ENCODE measurements around the gene CHRM1. TPM values are rescaled to one million over a fixed set of nuclear protein-coding genes. Genes with fewer than 3 reads are reported as not detected.

CHRM1 gene
- total and polyA plus RNA-seq, 5 donors = 0.07 to 0.24 (median 0.09) TPM; not detected in 2

DNA sequence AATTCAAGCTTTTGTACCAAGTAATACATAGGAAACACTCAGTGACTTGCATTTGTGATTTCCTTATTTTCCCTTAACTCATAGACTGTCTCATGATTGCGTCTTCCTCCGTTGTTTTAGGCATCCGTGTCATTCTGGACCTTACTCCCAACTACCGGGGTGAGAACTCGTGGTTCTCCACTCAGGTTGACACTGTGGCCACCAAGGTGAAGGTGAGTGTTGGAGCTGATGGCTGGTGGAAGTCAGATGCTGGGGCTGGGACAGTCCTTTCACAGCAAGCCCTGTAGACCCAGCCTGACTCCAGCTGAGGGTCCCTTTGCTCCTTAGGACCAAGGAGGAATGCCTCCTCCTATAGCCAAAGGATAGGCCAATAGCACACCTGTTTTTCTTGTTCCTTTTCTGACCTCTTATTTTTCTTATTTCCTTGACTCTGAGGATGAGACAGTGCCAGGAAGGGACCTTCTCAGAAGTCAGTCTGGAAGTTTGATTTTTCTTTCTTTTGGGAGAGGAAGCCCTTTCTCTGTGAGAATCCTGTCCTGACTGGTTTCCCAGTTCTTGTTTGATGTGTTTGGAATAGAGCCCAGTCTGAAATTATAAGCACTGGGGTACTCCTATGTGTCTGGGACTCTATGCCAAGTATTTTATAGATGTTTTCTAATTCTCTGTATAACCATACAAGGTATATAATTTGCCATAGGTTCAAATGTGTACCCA, 38.2 kb downstream of the CHRM1 start:
- Histone ChIP-seq H3K4me1 (ENCODE audit: control insufficient read depth, insufficient read depth, low read length) (peaks cover 11% of the 10 kb centered on the region), H3K27me3 (ENCODE audit: control insufficient read depth, insufficient read depth) (no peaks in the 10 kb centered on the region), H3K4me3 (ENCODE audit: low read length) (peak overlapping the region; percentile 69), H3K9me3 (ENCODE audit: control insufficient read depth, low read length) (no peaks in the 10 kb centered on the region), H3K27ac (ENCODE audit: low read length) (no peak overlapping the region)
- intact Hi-C loops (cut with DNase I) = no loop called here
- no peak for DNase-seq
- ATAC-seq = no peak
- 54% methylated on average over 5 of the region's 5 CpGs for WGBS

DNA sequence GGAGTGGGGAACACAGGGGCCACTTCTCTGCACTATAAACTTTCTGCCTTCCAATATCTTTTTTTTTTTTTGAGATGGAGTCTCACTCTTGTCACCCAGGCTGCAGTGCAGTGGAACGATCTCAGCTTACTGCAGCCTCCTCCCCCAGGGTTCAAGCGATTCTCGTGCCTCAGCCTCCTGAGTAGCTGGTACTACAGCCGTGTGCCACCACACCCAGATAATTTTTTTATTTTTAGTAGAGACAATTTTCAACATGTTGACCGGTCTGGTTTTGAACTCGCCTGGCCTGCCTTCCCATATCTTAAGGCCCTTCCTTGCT, 38.8 kb downstream of the CHRM1 start:
- peaks cover 11% of the 10 kb centered on the region for H3K4me1 ChIP-seq (ENCODE audit: control insufficient read depth, insufficient read depth, low read length)

GRCh38 chr11:62881579-62882430, 39.4 kb downstream of the CHRM1 start:
- Histone ChIP-seq H3K4me3 (ENCODE audit: low read length) (peak overlapping the region; percentile 69), H3K9me3 (ENCODE audit: control insufficient read depth, low read length) (no peaks in the 10 kb centered on the region), H3K4me1 (ENCODE audit: control insufficient read depth, insufficient read depth, low read length) (peaks cover 11% of the 10 kb centered on the region), H3K27ac (ENCODE audit: low read length) (peak overlapping the region; percentile 95), H3K27me3 (ENCODE audit: control insufficient read depth, insufficient read depth) (no peaks in the 10 kb centered on the region)
- intact Hi-C loops (cut with DNase I) = no loop called here
- peak; percentile 95 to 96 (median 95) for DNase-seq
- peak; percentile 73 to 85 for ATAC-seq
- WGBS = 3% methylated on average over 21 of the region's 21 CpGs

More for the DNA sequence above, 38.8 kb downstream of the CHRM1 start:
- peak overlapping the region; percentile 69 for H3K4me3 ChIP-seq (ENCODE audit: low read length)
- intact Hi-C loops (cut with DNase I) = no loop called here
- H3K9me3 ChIP-seq (ENCODE audit: control insufficient read depth, low read length) = no peaks in the 10 kb centered on the region
- ATAC-seq (no peak), DNase-seq (no peak)
- WGBS = 28% methylated on average over 6 of the region's 6 CpGs
- no peaks in the 10 kb centered on the region for H3K27me3 ChIP-seq (ENCODE audit: control insufficient read depth, insufficient read depth)
- H3K27ac ChIP-seq (ENCODE audit: low read length) = no peak overlapping the region

GRCh38 chr11:62880803-62881578, 40.2 kb downstream of the CHRM1 start, which contains the start of gene SLC3A2:
TSS of gene SLC3A2 (plus strand) at chr11:62880896. CDS start at chr11:62881024, 128 bp downstream.
- H3K27me3 ChIP-seq (ENCODE audit: control insufficient read depth, insufficient read depth) = no peaks in the 10 kb centered on the region
- H3K4me1 ChIP-seq (ENCODE audit: control insufficient read depth, insufficient read depth, low read length) = peaks cover 11% of the 10 kb centered on the region
- DNase-seq = peak; percentile 90 to 97 (median 95)
- H3K4me3 ChIP-seq (ENCODE audit: low read length) = peak within 1 kb of the TSS; percentile 69
- peak; percentile 94 for ATAC-seq
- intact Hi-C loops (cut with DNase I) = no loop called here
- H3K9me3 ChIP-seq (ENCODE audit: control insufficient read depth, low read length) = no peaks in the 10 kb centered on the region
- H3K27ac ChIP-seq (ENCODE audit: low read length) = peak within 1 kb of the TSS; percentile 95
- WGBS = under 1% methylated on average over 69 of the region's 69 CpGs

GRCh38 chr11:62880231-62880802, 40.8 kb downstream of the CHRM1 start:
- Histone ChIP-seq H3K4me3 (ENCODE audit: low read length) (peak overlapping the region; percentile 69), H3K9me3 (ENCODE audit: control insufficient read depth, low read length) (no peaks in the 10 kb centered on the region), H3K27ac (ENCODE audit: low read length) (peak overlapping the region; percentile 95), H3K4me1 (ENCODE audit: control insufficient read depth, insufficient read depth, low read length) (peaks cover 11% of the 10 kb centered on the region), H3K27me3 (ENCODE audit: control insufficient read depth, insufficient read depth) (no peaks in the 10 kb centered on the region)
- DNase-seq = peak in 1 of 3 donors; percentile 72
- peak; percentile 34 to 36 for ATAC-seq
- under 1% methylated on average over 16 of the region's 16 CpGs for WGBS
- intact Hi-C loops (cut with DNase I) = no loop called here

DNA sequence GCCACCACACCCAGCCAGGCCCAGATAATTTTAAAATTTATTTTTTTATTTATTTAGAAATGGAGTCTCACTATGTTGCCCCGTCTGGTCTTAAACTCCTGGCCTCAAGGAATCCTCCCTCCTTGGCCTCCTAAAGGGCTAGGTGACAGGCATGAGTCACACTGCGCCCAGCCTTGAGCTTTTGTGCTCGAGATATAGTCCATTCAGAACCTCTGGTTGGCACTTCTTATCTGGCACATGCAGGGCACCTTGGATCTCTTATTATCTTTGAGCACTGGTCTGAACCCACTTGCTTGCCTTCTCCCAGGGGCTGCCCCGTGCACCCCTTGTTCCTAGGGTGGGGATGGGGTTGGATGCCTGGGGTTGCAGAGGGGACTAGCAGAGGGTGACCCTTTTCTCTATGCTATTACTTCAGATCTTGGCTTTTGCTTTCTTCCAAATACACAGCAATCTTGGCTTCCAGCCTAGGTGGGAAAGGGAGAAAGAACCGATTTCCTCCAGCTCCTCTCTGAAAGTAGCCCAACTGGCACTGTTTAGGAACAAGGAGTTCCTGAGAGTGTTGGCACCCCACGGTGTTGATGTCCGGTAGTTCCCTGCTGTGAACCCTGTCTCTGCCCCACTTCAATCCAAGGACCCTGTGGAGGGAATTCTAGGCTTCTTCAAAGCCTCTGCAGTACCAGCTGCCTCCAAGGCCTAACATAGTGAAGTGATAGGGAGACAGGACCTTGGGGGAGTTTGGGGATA, 41.8 kb downstream of the CHRM1 start:
- Histone ChIP-seq H3K27ac (ENCODE audit: low read length) (peak overlapping the region; percentile 95), H3K27me3 (ENCODE audit: control insufficient read depth, insufficient read depth) (no peaks in the 10 kb centered on the region), H3K4me3 (ENCODE audit: low read length) (no peak overlapping the region), H3K4me1 (ENCODE audit: control insufficient read depth, insufficient read depth, low read length) (peaks cover 11% of the 10 kb centered on the region), H3K9me3 (ENCODE audit: control insufficient read depth, low read length) (no peaks in the 10 kb centered on the region)
- peak in 1 of 3 donors; percentile 69 for DNase-seq
- intact Hi-C loops (cut with DNase I) = no loop called here
- 46% methylated on average over 7 of the region's 7 CpGs for WGBS
- peak in 1 of 2 donors; percentile 2 for ATAC-seq

GRCh38 chr11:62876712-62877111, 44.5 kb downstream of the CHRM1 start:
- no peak for ATAC-seq
- Histone ChIP-seq H3K27ac (ENCODE audit: low read length) (no peak overlapping the region), H3K27me3 (ENCODE audit: control insufficient read depth, insufficient read depth) (no peaks in the 10 kb centered on the region), H3K4me3 (ENCODE audit: low read length) (no peak overlapping the region), H3K9me3 (ENCODE audit: control insufficient read depth, low read length) (no peaks in the 10 kb centered on the region), H3K4me1 (ENCODE audit: control insufficient read depth, insufficient read depth, low read length) (peaks cover 6% of the 10 kb centered on the region)
- intact Hi-C loops (cut with DNase I) = no loop called here
- WGBS = 90% methylated on average over 6 of the region's 6 CpGs
- no peak for DNase-seq

- 85% methylated on average over 7 of the region's 7 CpGs for WGBS
- intact Hi-C loops (cut with DNase I) = no loop called here
- ATAC-seq (no peak), DNase-seq (no peak)
- Histone ChIP-seq H3K27ac (ENCODE audit: low read length) (no peak overlapping the region), H3K9me3 (ENCODE audit: control insufficient read depth, low read length) (no peaks in the 10 kb centered on the region), H3K4me1 (ENCODE audit: control insufficient read depth, insufficient read depth, low read length) (peaks cover 6% of the 10 kb centered on the region), H3K4me3 (ENCODE audit: low read length) (no peak overlapping the region), H3K27me3 (ENCODE audit: control insufficient read depth, insufficient read depth) (no peaks in the 10 kb centered on the region)
These were observed 45.3 kb downstream of the CHRM1 start for GRCh38 chr11:62875698-62876478.

DNA sequence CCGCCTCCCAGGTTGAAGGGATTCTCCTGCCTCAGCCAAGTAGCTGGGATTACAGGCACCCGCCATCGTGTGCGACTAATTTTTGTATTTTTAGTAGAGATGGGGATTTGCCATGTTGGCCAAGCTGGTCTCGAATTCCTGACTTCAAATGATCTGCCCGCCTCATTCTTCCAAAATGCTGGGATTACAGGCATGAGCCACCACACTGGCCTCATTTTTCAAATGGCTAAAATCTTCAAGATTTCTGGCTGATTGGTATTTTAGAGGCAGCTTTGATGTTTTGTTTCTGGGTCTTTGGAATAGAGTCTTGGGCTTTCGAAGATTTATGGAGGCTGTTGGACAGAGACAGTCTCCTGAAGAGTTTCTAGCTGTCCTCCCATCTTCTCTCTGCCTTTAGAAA, 46.3 kb downstream of the CHRM1 start:
- no peaks in the 10 kb centered on the region for H3K9me3 ChIP-seq (ENCODE audit: control insufficient read depth, low read length)
- no peak overlapping the region for H3K27ac ChIP-seq (ENCODE audit: low read length)
- H3K27me3 ChIP-seq (ENCODE audit: control insufficient read depth, insufficient read depth) = no peaks in the 10 kb centered on the region
- no peak overlapping the region for H3K4me3 ChIP-seq (ENCODE audit: low read length)
- 95% methylated on average over 7 of the region's 7 CpGs for WGBS
- H3K4me1 ChIP-seq (ENCODE audit: control insufficient read depth, insufficient read depth, low read length) = peaks cover 4% of the 10 kb centered on the region
- intact Hi-C loops (cut with DNase I) = no loop called here
- ATAC-seq (no peak), DNase-seq (no peak)
